ENCODE data around the gene DMRTC2. TPM values are rescaled to one million over a fixed set of nuclear protein-coding genes. Genes with fewer than 3 reads are reported as not detected.

DMRTC2 gene
- total RNA-seq, 4 donors from 2014 or later = not detected

- Histone ChIP-seq H3K36me3 (no peaks in the 10 kb centered on the region), H3K27ac (no peak overlapping the region), H3K9me3 (no peaks in the 10 kb centered on the region), H3K4me1 (no peaks in the 10 kb centered on the region), H3K4me3 (no peak overlapping the region), H3K27me3 (peaks cover 44% of the 10 kb centered on the region)
- 33 to 84% methylated on average over 2 to 12 of the region's 16 CpGs for WGBS, 2 donors (ENCODE audit: low coverage in 1 of 2)
- no peak for ATAC-seq
- TF ChIP-seq CTCF (IDR thresholded peaks at IDR 0.05) (no peak), POLR2A (IDR thresholded peaks at IDR 0.05) (no peak), POLR2AphosphoS5 (IDR thresholded peaks at IDR 0.05) (no peak), EP300 (IDR thresholded peaks at IDR 0.05) (no peak)
Observed at GRCh38 chr19:41808663-41809566, 35.9 kb upstream of the DMRTC2 start.

GRCh38 chr19:41810301-41810700 is 34.5 kb upstream of the DMRTC2 start:
- TF ChIP-seq CTCF (IDR thresholded peaks at IDR 0.05) (no peak), POLR2AphosphoS5 (IDR thresholded peaks at IDR 0.05) (no peak), EP300 (IDR thresholded peaks at IDR 0.05) (no peak), POLR2A (IDR thresholded peaks at IDR 0.05) (no peak)
- Histone ChIP-seq H3K9me3 (no peaks in the 10 kb centered on the region), H3K27me3 (peaks cover 43% of the 10 kb centered on the region), H3K4me1 (no peaks in the 10 kb centered on the region), H3K36me3 (no peaks in the 10 kb centered on the region), H3K27ac (peak overlapping the region in 1 of 4 donors; percentile 14), H3K4me3 (no peak overlapping the region)
- ATAC-seq = no peak
- 40% methylated on average over 1 of the region's 4 CpGs; no CpG with 5 or more reads in 1 of the 2 donors for WGBS, 2 donors (ENCODE audit: low coverage in 1 of 2)

- 100% methylated on average over 1 of the region's 3 CpGs; no CpG with 5 or more reads in 1 of the 2 donors for WGBS, 2 donors (ENCODE audit: low coverage in 1 of 2)
- no peaks in the 10 kb centered on the region for H3K9me3 ChIP-seq
- peaks cover 38% of the 10 kb centered on the region for H3K27me3 ChIP-seq
- no peak for ATAC-seq
- no peak overlapping the region for H3K4me3 ChIP-seq
- H3K4me1 ChIP-seq = no peaks in the 10 kb centered on the region
- TF ChIP-seq POLR2AphosphoS5 (IDR thresholded peaks at IDR 0.05) (no peak), CTCF (IDR thresholded peaks at IDR 0.05) (no peak), POLR2A (IDR thresholded peaks at IDR 0.05) (no peak), EP300 (IDR thresholded peaks at IDR 0.05) (no peak)
- H3K27ac ChIP-seq = no peak overlapping the region
- H3K36me3 ChIP-seq = no peaks in the 10 kb centered on the region
Observed at GRCh38 chr19:41811036-41811435, 33.8 kb upstream of the DMRTC2 start.

- H3K27me3 ChIP-seq = peaks cover 37% of the 10 kb centered on the region
- ATAC-seq = no peak
- no peak for TF ChIP-seq EP300 (IDR thresholded peaks at IDR 0.05)
- TF ChIP-seq POLR2AphosphoS5 (IDR thresholded peaks at IDR 0.05) = no peak
- no peak for TF ChIP-seq POLR2A (IDR thresholded peaks at IDR 0.05)
- no peak for TF ChIP-seq CTCF (IDR thresholded peaks at IDR 0.05)
- 83% methylated on average over 1 to 2 of the region's 3 CpGs for WGBS, 2 donors (ENCODE audit: low coverage in 1 of 2)
- H3K4me1 ChIP-seq = no peaks in the 10 kb centered on the region
- no peaks in the 10 kb centered on the region for H3K36me3 ChIP-seq
- no peak overlapping the region for H3K27ac ChIP-seq
- no peak overlapping the region for H3K4me3 ChIP-seq
- no peaks in the 10 kb centered on the region for H3K9me3 ChIP-seq
Observed at GRCh38 chr19:41811981-41812380, 32.9 kb upstream of the DMRTC2 start.

- WGBS, 2 donors (ENCODE audit: low coverage in 1 of 2) = no CpG with 5 or more reads among the region's 4 CpGs
- no peak for ATAC-seq
- H3K36me3 ChIP-seq = no peaks in the 10 kb centered on the region
- H3K4me3 ChIP-seq = no peak overlapping the region
- TF ChIP-seq CTCF (IDR thresholded peaks at IDR 0.05) = no peak
- no peak for TF ChIP-seq POLR2AphosphoS5 (IDR thresholded peaks at IDR 0.05)
- TF ChIP-seq POLR2A (IDR thresholded peaks at IDR 0.05) = no peak
- no peak for TF ChIP-seq EP300 (IDR thresholded peaks at IDR 0.05)
- H3K27ac ChIP-seq = no peak overlapping the region
- no peaks in the 10 kb centered on the region for H3K9me3 ChIP-seq
- H3K4me1 ChIP-seq = no peaks in the 10 kb centered on the region
- H3K27me3 ChIP-seq = peaks cover 27% of the 10 kb centered on the region
Observed at GRCh38 chr19:41813911-41814310, 30.9 kb upstream of the DMRTC2 start.
